NCI-H146 treated with DMSO at 0.1 percent for 48 hours (cell line): ENCODE results near the gene ARL5C.
"Not testable (repeated sequence)": the region's sequence is repeated elsewhere in the genome, so short reads cannot be mapped to it uniquely, and the experiment has no call there.

Experiments
- DNase-seq: peaks from one replicate; lab custom pipeline; 2025; ENCODE audit not compliant: unreplicated experiment; lab: John Stamatoyannopoulos, UW

ARL5C gene

DNA sequence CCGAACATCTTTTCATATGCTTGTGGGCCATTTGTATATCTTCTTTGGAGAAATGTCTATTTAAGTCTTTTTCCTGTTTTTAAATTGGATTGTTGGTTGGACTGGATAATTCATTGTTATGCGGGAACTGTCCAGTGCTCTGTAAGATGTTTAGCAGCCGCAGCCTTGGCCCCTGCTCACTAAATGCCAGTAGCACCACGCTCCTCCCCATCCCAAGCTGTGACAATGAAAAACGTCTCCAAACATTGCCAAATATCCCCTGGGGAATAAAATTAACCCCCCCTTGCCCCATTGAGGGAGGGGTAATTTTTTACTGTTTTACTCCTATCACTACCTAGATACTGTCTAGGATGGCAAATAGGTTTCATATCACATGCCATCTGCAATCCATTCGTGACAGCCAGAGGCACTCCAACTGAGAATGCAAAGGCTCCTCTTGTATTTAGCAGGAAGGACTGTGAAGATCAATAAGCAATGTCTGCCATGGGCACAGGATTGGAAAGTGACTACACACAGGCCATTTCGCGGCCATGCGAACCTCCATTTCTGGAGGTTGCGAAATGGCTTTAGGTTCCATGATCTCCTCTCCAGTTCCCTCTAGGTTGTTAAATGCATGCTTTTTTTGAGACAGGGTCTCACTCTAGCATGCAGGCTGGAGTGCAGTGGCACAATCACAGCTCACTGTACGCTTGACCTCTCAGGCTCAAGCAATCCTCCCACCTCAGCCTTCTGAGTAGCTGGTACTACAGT, 23.9 kb downstream of the ARL5C start:
- no peak for DNase-seq

DNA sequence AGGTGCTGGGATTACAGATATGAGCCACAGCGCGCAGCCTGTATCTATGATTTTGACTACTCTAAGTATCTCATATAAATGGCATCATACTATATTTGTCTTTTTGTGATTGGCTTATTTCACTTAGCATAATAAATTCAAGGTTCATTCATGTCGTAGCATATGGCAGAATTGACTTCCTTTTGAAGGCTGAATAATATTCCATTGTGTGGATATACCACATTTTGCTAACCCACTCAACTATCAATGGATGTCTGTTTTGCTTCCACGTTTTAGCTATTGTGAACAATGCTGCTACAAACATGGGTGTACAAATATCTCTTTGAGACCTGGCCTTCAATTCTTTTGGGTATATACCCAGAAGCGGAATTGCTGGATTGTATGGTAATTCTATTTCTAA, 24.7 kb downstream of the ARL5C start:
- no peak for DNase-seq

DNA sequence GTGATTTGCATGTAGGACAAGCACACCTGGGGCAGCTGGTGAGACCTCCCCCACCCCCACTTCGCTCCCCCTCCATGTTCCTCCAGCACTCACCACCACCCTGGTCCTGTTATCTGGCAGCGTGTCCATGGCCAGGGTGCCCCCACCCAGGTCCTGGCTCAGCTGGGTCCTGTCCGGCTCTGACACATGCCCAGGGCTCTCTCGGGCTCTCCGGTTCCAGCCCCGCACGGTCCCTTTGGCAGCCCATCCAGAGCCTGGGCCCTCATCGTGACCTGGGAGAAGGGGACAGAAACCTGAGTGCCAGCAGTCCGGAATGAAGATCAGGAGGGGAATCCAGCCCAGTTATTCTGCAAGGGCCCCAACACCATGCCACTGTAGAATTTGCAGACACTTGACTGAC, 26.4 kb downstream of the ARL5C start:
- DNase-seq, result no peak

DNA sequence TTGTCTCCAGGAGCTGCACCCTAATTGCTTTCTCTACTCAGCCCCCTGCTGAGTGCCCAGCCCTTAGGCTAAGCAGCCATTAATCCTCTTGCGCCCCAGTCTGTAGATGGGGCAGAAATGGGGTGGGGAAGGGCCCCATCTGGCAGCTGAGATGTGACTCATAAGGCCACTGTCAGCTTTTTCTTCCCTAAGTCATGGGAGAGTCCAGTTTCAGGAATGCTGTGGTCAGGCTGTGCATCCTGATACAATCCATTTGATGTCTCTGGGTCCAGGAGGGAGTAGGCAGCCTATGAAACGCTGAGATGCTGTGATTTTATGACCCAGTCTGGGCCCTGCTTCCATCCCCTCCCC, 26.8 kb downstream of the ARL5C start:
- no peak for DNase-seq

DNA sequence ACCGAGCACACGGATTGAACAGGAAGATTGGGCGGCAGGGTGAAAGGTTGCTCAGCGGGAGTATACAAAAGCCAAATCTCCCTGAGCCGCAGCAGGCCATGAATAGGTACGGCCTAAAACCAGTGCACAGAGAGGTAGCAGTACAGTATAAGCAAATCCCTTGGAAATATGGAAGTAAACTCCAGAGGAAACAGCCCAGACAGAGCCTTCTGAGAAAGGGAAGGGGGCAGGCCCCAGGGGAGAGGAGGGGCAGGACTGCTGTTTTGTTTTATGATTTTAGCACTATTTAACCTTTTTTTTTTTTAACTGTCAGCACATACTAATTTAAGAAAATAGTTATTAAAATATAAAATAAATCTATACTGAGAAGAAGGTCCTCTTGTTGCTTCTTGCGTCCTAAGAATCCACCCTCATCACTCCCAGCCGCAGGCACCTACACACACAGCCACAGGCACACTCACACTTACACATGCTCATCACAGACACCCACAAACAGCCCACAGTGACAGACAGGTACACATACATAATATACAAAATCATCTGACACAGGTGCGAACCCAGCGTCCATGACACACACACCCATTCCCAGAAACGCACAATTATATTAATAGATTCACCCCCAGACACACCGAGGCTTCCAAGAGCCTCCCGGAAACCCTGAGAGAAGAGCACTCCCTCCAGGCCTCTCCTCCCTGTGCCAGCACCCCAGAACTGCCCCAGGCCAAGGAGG, 27.4 kb downstream of the ARL5C start:
- DNase-seq, result no peak

DNA sequence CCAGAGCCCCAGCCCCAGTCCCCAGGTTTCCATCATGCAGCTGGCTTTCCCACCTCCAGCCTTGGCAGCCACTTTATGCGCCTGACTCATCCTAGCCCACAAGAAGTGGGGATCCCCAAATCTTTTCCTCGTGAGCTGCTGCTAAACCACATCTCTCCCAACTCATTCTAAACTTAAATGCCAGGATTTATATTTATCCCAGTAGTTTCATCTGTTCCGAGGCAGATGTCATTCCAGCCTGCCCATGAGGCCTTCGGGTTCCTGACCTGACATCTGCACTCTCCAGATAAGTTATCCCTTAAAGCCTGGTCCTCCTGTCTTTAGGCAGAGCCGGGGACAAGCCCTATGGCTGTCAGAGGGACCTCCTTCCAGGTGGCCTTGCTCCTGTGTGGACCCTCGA, 31.1 kb downstream of the ARL5C start:
- no peak for DNase-seq

DNA sequence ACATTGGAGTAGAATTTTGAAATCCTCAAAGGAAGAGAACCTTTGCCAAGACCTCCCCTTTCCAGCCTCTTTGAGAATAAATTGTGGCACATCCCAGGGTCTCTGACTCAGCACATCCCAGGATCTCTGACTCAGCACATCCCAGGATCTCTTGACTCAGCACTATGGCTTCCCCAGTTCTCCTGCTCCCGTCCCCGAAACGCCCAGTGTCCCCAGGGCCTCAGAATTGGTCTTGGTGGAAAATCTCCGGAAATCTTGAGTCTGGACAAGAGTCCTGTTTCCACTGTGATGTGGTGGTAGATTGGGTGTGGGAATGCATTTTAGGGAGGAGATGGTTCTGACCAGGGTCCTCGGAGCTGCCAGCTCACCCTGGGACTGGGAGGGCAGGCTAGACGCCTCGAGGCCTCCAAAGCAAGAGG, 33.8 kb downstream of the ARL5C start:
- no peak for DNase-seq

DNA sequence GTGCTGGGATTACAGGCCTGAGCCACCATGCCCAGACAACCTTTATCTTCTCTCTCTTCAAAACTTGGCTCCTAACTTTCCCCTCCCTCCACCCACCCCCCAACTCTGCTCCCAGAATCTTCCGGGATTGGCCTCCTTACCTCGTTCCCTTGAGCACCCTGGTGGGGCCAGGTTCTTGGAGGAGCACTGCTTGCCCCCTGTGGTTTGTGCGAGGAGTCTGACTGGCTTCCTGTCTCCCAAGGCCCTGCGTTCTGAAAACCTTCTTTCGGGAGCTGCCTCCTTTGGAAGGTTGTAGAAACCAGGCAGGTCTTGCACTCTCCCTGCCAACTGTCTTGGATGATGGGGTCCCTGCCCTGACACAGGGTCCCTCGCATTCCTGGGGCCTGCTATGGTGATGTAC, 34.3 kb downstream of the ARL5C start:
- DNase-seq, result no peak

DNA sequence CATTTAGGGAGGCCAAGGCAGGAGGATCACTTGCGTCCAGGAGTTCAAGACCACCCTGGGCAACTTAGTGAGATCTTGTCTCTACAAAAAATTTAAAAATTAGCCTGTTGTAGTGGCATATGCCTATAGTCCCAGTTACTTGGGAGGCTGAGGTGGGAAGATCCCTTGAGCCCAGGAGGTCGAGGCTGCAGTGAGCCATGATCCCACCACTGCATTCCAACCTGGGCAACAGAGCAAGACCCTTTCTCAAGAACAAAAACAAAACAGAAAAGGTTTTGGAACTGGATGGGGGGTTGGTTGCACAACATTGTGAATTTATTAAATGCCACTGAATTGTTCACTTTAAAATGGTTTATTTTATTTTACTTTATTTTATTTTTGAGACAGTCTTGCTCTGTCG, 35.8 kb downstream of the ARL5C start:
- no peak for DNase-seq

DNA sequence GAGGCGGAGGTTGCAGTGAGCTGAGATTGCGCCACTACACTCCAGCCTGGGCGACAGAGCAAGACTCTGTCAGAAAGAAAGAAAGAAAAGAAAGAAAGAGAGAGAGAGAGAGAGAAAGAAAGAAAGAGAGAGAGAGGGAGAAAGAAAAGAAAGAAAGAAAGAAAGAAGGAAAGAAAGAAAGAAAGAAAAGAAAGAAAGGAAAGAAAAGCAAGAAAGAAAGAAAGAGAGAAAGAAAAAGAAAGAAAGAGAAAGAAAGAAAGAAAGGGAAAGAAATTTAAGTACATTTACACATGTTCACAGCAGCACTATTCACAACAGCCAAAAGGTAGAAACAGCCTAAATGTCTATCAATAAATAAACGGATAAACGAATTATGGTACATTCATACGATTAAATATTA, 36.4 kb downstream of the ARL5C start:
- DNase-seq, result not testable (repeated sequence)

DNA sequence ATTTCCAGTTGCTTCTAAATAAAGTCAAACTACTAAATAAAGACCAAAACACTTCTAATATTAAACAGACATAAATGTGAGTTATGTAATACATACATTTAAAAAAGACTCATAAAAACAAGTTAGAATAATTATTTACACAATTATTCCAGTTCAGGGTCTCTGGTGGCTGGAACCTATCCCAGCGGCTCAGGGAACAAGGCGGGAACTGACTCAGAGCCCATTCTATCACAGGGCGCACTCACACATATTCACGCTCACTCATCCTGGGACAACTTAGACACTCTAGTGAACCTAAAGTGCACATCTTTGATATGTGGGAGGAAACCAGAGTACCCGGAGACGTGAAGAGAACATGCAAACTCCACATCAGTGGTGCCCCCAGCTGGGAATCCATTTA, 39.5 kb downstream of the ARL5C start:
- no peak for DNase-seq

DNA sequence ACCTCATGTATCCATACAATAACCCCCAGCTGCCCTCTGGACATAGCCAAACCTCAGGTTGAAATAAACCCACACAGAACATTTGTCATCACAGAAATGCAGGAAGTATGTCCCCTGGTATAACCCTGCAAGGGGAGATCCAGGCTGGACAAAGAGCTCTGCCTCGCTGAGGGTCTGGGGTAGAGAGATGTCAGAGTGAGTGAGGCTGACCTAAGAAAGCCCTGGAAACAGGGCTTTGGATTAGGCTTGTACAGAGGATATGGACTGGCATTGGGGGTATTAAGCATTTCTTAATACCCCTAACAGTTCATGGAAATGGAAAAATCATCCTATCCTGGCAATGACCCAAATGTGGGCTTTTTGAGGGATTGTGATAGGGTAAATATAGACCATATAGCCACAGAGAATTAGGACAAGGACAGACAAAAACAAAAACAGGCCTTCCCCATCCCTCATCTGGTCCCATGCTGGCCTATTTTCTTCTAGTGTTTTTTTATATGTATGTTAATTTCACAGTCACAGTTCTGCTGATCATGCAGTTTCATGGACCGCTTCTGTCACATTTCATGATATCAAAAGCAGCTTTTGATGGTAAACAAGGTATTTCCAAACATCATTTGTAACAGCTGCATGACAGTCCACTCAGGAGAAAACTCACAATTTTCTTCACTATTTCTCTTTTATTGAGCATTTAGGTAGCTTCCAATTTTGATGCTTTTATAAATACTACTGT, 40.7 kb downstream of the ARL5C start:
- no peak for DNase-seq

DNA sequence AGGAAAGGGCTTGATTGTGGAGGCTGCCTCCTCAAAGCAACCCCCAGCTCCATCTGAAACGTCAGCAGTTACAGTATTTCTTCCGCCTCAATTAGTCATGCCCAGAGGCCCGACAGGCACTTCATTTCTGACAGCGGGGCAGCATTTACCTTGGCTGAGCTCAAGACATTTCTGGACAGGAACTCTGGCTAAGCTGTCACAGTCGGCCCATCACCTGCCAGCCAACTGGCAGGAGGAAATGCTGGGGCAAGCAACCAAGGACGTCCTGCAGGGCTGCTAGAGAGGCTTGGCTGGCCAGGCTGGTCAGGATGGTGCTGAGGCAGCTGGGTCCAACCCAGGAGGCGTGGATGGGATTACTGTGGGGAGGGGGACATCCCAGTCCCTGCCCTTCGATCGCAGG, 42.3 kb downstream of the ARL5C start:
- DNase-seq, result no peak

DNA sequence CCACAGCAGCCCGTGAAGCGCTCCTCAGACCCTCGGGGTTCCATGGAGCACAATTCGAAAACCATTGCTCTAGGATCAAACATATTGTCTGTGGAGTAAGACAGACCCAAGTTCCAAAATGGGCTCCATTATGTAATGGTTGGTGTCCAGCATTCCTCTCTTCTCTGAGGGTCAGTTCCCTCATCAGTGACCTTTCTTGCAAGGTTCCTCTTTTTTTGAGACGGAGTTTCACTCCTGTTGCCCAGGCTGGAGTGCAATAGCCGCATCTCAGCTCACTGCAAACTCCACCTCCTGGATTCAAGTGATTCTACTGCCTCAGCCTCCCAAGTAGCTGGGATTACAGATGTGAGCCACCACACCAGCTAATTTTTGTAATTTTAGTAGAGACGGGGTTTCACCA, 43.0 kb downstream of the ARL5C start:
- DNase-seq, result no peak

DNA sequence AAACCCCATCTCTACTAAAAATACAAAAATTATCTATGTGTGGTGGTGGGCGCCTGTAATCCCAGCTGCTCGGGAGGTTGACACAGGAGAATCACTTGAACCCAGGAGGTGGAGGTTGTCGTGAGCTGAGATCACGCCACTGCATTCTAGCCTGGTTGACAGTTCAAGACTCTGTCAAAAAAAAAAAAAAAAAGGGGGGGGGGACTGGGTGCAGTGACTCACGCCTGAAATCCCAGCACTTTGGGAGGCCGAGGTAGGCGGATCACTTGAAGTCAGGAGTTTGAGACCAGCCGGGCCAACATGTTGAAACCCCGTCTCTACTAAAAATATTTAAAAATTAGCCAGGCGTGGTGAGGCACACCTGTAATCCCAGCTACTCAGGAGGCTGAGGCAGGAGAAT, 44.0 kb downstream of the ARL5C start:
- not testable (repeated sequence) for DNase-seq

DNA sequence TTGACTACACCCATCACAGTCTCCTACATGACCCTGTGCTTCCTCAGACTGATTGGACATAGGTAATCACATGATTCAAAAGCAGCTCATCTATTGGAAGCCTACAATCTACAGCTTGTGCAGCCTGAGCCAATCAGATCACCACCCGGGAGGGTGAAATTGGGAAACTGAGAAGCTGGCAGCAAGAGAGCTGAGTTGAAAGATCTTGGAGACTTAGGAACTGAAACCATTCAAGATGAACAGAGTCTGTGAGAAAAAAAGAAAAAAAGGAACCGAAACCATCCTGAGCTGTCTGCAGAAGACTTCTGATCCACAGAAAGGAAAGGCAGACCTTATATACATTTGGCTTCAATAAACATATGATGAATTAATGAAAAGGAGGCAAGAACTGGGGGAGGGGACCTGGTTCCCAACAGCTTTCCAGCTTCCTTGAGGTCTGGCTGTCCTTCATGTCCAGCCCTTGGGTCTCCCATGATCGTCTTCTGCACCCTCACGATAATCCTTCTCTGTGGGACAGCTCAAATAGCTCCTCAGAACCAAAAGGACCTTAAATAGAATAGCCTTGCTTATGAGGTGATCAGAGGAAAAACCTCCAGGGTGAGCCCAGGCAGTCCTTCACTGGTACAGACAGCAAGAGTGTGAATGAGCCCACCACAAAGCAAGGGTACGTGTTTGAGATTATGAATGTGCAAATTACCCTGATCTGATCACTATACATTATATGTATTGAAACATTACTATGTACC, 47.1 kb downstream of the ARL5C start:
- no peak for DNase-seq

DNA sequence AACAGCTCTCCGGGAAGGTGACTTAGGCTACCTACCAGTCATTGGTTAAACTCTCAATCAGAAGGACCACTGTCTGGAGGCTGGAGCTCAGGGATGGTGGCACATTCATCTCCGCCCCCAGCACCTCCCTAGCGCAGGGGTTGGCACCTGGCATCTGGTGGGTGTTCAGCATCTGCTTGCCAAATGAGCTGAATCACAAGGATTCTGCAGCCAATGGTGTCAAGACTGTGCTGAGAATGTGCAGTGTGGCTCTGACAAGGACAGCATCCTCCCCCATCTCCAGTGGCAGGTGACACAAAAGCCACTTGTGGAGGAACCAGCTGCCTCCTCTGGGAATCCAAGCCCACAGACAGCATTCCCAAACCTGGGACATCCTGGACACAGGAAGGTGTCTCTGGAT, 49.7 kb downstream of the ARL5C start:
- no peak for DNase-seq

DNA sequence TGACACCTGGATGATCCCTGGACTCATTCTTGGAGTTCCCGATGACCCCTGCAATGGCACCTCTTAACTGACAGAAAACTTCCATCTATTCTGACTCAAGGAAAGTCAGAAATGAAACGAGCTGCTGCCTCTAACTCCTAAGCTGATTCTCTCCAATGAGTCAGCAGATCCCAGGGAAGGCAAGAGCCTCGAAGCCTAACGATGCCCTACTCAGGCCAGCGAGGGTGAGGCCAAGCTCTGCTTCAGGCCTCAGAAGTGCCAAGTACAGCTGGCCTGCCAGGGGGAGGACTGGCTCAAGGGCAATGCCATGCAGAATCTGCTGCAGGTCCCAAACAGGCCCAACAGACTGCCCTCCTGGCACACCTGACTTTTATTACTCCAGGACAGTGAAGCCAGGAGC, 50.8 kb downstream of the ARL5C start:
- DNase-seq, result no peak

DNA sequence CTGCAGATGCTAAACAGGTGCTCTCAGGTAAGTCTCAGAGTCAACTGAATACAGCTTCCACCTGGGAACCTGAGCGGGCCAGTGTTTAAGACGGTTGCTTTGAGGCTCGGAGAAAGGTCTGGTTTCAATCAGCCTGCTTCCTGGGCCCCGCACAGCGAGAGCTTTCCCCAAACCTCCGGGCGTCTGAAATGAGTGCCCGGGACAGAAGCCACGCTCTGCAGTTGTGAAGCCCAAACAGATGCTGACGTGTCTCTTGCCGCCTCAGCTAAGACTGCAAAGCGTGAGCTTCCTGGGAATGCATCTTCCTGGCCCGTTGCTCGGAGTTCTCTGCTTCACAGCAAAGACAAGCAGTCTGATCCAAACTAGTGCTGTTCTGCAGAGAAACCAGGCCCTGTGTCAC, 51.2 kb downstream of the ARL5C start:
- DNase-seq, result no peak

DNA sequence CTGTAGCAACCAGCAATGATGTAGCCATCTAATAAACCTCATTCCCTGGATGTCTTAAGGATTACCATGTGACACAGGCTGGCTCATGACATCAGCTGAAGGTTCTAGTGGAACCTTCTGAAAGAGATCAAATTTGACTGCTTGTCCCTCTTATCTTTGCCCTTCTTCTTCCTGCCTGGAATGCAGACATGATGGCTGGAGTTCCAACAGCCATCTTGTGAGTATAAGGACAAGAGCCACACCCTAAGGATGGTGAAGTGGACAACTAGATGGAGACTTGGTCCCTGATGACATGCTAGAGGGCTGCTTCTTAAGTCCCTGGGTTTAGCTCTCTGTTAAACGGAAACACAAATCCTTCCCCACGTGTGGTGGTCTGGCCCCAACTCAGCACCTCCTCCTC, 52.1 kb downstream of the ARL5C start:
- DNase-seq, result no peak

DNA sequence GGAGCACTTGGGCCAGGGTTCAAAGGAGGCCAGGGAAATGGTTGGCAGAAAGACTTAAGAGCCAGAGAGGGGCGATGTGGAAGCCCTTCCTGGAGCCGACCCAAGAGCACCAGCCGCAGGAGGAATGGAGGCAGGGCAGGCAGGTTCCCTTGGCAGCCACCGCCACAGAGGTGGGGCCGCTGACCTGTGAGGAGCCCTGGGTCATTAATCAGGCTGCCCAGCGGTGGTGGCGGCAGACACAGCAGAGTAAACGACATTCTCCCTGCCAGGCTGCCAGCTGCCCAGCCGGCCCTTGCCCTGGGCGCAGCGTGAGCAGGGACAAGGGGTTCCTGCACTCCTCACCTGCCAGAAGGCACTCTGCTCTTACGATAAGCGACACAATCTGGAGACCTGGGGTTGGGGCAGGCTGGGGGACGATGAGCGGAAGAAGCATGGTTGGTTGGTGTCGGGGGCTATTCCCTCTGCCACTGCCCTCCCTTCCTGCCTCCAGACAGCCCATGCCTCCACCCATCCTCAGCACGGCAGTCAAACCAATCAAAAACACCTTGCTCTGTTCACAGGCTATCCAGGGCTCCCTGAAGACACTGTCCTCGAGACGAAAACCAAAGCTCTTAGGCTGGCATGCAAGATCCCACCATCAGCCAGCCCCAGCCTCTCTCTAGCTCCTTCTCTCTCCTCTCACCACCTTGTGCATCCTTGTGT, 55.4 kb downstream of the ARL5C start:
- DNase-seq, result no peak
